HCT116 (cell line): Measurements from ENCODE around the gene HDAC7. TPM values are rescaled to one million over a fixed set of nuclear protein-coding genes. Genes with fewer than 3 reads are reported as not detected.

Experiments
- ATAC-seq: fragments of 200-7000 bp; cut with Tn5 transposase; 2 replicates; pipeline ENCODE4 v1.9.1; 2020; ENCODE audit warnings: mild to moderate bottlenecking, moderate library complexity
- BruUV-seq: library from RNA; stranded (reverse); fragments of 400-500 nt; replicated peaks from 2 replicates; lab custom pipeline; 2021; lab: Mats Ljungman, UMichigan
- CTCF ChIA-PET: fragments of 300-600 bp; sonication (Branson Sonifier 250); formaldehyde crosslinking; loops from one replicate; lab custom pipeline; 2021; ENCODE audit warnings: antibody characterized with exemption; lab: Charles Lee
- POLR2A ChIA-PET: fragments of 300-600, 350-600 bp; sonication (Branson Sonifier 250); formaldehyde crosslinking; loops from one replicate; lab custom pipeline; 2021; ENCODE audit warnings: antibody characterized with exemption; lab: Charles Lee
- RAD21 ChIA-PET, 2 experiments: fragments of 300-600 bp; sonication (Branson Sonifier 250); formaldehyde crosslinking; loops; one replicate each; lab custom pipeline; 2023; ENCODE audit warnings: low total read pairs in 2 of 2; ENCODE audit not compliant: uncharacterized antibody in 2 of 2, unreplicated experiment in 2 of 2, low non-redundant PET in 1 of 2; lab: Charles Lee
- DNase-seq: peaks from one replicate; pipeline ENCODE4 v3.0.0-alpha.2; 2010; ENCODE audit warnings: low read depth, low spot score
- H2AFZ ChIP-seq: fragments of 200-600 bp; shearing (Covaris generic), sonication (generic); 2 replicates; pipeline ENCODE4 v1.6.1; 2017; ENCODE audit warnings: low read depth, mixed run types, mixed read lengths, antibody characterized with exemption, low read length; ENCODE audit not compliant: poor library complexity, severe bottlenecking
- H3K27ac ChIP-seq: 2 replicates; pipeline ENCODE4 v1.5.1; 2012; ENCODE audit warnings: low read depth, low read length
- H3K27me3 ChIP-seq: fragments of 200-600 bp; sonication (generic); 2 replicates; pipeline ENCODE4 v1.6.1; 2016; ENCODE audit warnings: mixed run types, low read length, mixed read lengths; ENCODE audit not compliant: insufficient read depth
- H3K36me3 ChIP-seq, 2 experiments: fragments of 200-500 bp in 1 of 2; fragments of 200-600 bp in 1 of 2; sonication (Bioruptor generic) in 1 of 2; sonication (generic) in 1 of 2; 2 replicates each; pipeline versions ENCODE4 v1.5.1 to v1.6.1; 2014 to 2016; ENCODE audit warnings: low read length in 2 of 2, inconsistent platforms in 1 of 2, mixed read lengths in 1 of 2, mixed run types in 1 of 2; ENCODE audit not compliant: insufficient read depth in 2 of 2, control insufficient read depth in 1 of 2
- H3K4me1 ChIP-seq, 2 experiments: fragments of 200-600 bp in 1 of 2; sonication (generic) in 1 of 2; 2 replicates each; pipeline versions ENCODE4 v1.5.1 to v1.6.1; 2012 to 2017; ENCODE audit warnings: low read length in 2 of 2, inconsistent platforms in 1 of 2, mild to moderate bottlenecking in 1 of 2, mixed read lengths in 1 of 2, mixed run types in 1 of 2, moderate library complexity in 1 of 2; ENCODE audit not compliant: insufficient read depth in 2 of 2, control insufficient read depth in 1 of 2
- H3K4me2 ChIP-seq: fragments of 200-600 bp; sonication (generic); 2 replicates; pipeline ENCODE4 v1.6.1; 2017; ENCODE audit warnings: mixed run types, low read length, mixed read lengths
- H3K4me3 ChIP-seq, 2 experiments: fragments of 200-600 bp in 1 of 2; sonication (generic) in 1 of 2; replicated peaks in 1 of 2; 2 replicates each; pipeline ENCODE4 v1.5.1; 2011 to 2016; ENCODE audit warnings: low read length in 2 of 2, control low read depth in 1 of 2, low read depth in 1 of 2, mild to moderate bottlenecking in 1 of 2, mixed read lengths in 1 of 2, mixed run types in 1 of 2
- H3K79me2 ChIP-seq: fragments of 200-600 bp; sonication (generic); 2 replicates; pipeline ENCODE4 v1.6.1; 2017; ENCODE audit warnings: mild to moderate bottlenecking, mixed run types, low read length, moderate library complexity, mixed read lengths; ENCODE audit not compliant: insufficient read depth
- H3K9ac ChIP-seq: fragments of 200-600 bp; sonication (generic); 2 replicates; pipeline ENCODE4 v1.6.1; 2016; ENCODE audit warnings: low read length, mixed read lengths
- H3K9me2 ChIP-seq: fragments of 200-600 bp; sonication (generic), shearing (Covaris generic); 2 replicates; pipeline ENCODE4 v1.6.1; 2017; ENCODE audit warnings: mixed run types, mild to moderate bottlenecking, moderate library complexity; ENCODE audit not compliant: insufficient read depth
- H3K9me3 ChIP-seq, 2 experiments: fragments of 200-500 bp in 1 of 2; fragments of 200-600 bp in 1 of 2; sonication (Bioruptor generic) in 1 of 2; sonication (generic) in 1 of 2; 2 replicates each; pipeline ENCODE4 v1.6.1; 2014 to 2017; ENCODE audit warnings: low read length in 2 of 2, mixed read lengths in 2 of 2, inconsistent platforms in 1 of 2, low read depth in 1 of 2, mild to moderate bottlenecking in 1 of 2, mixed run types in 1 of 2, moderate library complexity in 1 of 2; ENCODE audit not compliant: control insufficient read depth in 1 of 2, insufficient read depth in 1 of 2
- H4K20me1 ChIP-seq: fragments of 200-600 bp; sonication (generic), shearing (Covaris generic); 2 replicates; pipeline ENCODE4 v1.6.1; 2017; ENCODE audit warnings: mixed run types, mild to moderate bottlenecking, moderate library complexity; ENCODE audit not compliant: insufficient read depth
- CTCF ChIP-seq, 3 experiments: fragments of 200-600 bp in 1 of 3; sonication (generic) in 1 of 3; IDR thresholded peaks in 2 of 3; conservative IDR thresholded peaks in 1 of 3; 2 replicates each; pipeline ENCODE4 v1.5.1; 2012 to 2017; ENCODE audit warnings: low read depth in 2 of 3, low read length in 2 of 3, antibody characterized with exemption in 1 of 3, borderline replicate concordance in 1 of 3, control low read depth in 1 of 3, mild to moderate bottlenecking in 1 of 3, mixed read lengths in 1 of 3, mixed run types in 1 of 3, moderate library complexity in 1 of 3; ENCODE audit not compliant: insufficient read depth in 1 of 3
- ELF1 ChIP-seq: IDR thresholded peaks from 2 replicates; pipeline ENCODE4 v1.6.1; 2012; ENCODE audit warnings: low read depth, borderline replicate concordance
- FOSL1 ChIP-seq: IDR thresholded peaks from 2 replicates; pipeline ENCODE4 v1.6.1; 2012; ENCODE audit warnings: low read depth
- MAX ChIP-seq: IDR thresholded peaks from 2 replicates; pipeline ENCODE4 v1.6.1; 2012
- POLR2AphosphoS5 ChIP-seq: IDR thresholded peaks from 2 replicates; pipeline ENCODE4 v1.6.1; 2011; ENCODE audit warnings: mild to moderate bottlenecking, low read depth, low read length, moderate library complexity
- RAD21 ChIP-seq: IDR thresholded peaks from 2 replicates; pipeline ENCODE4 v1.6.1; 2012; ENCODE audit warnings: low read depth, mild to moderate bottlenecking
- SIN3A ChIP-seq: IDR thresholded peaks from 2 replicates; pipeline ENCODE4 v1.6.1; 2012; ENCODE audit warnings: low read depth
- YY1 ChIP-seq: IDR thresholded peaks from 2 replicates; pipeline ENCODE4 v1.6.1; 2011; ENCODE audit warnings: low read length, low read depth, moderate library complexity, mild to moderate bottlenecking; ENCODE audit not compliant: insufficient replicate concordance; ENCODE audit errors: extremely low read depth
- ZBTB33 ChIP-seq: IDR thresholded peaks from 2 replicates; pipeline ENCODE4 v1.6.1; 2011; ENCODE audit warnings: mild to moderate bottlenecking, low read length, moderate library complexity; ENCODE audit not compliant: insufficient replicate concordance; ENCODE audit errors: extremely low read depth
- ZFX ChIP-seq: fragments of 450-650 bp; IDR thresholded peaks from 2 replicates; pipeline ENCODE4 v1.6.1; 2017
- intact Hi-C: fragments of 100-400 bp; cut with micrococcal nuclease; formaldehyde crosslinking; loops from 2 replicates; pipeline ENCODE4 v1.10.0; 2022
- total RNA-seq: library from RNA; stranded (reverse); gene quantifications from one replicate; pipeline ENCODE4 v1.2.1, GENCODE V29; 2021; ENCODE audit not compliant: unreplicated experiment

The HDAC7 gene
- total RNA-seq, 1 experiment from 2014 or later: 38.1 TPM

- H3K36me3 ChIP-seq: no peaks in the 10 kb centered on the region
- RAD21 ChIA-PET: no interaction called here
- no peaks in the 10 kb centered on the region for H3K27me3 ChIP-seq
- POLR2A ChIA-PET: no interaction called here
- BruUV-seq: no TSS peak
- no peaks in the 10 kb centered on the region for H3K9me2 ChIP-seq
- intact Hi-C loops: no loop called here
- H4K20me1 ChIP-seq: no peaks in the 10 kb centered on the region
- no peak overlapping the region for H3K9ac ChIP-seq
- H3K79me2 ChIP-seq: peaks cover 94% of the 10 kb centered on the region
- TF ChIP-seq YY1 (no peak), CTCF (IDR thresholded peaks at IDR 0.05 in 2 of 3, conservative IDR thresholded peaks at IDR 0.05 in 1 of 3; ENCODE audit: borderline replicate concordance in 1 of 3, insufficient read depth in 1 of 3, low read depth in 2 of 3, low read length in 2 of 3) (no peak)
- H3K9me3 ChIP-seq: no peaks in the 10 kb centered on the region
- peaks cover 44 to 94% of the 10 kb centered on the region in 2 experiments for H3K4me1 ChIP-seq
- H3K4me3 ChIP-seq: no peak overlapping the region
- DNase-seq (no peak), ATAC-seq (no peak)
- CTCF ChIA-PET: interaction anchor here (3.7 kb wide), 1 partner anchor 23 kb away, joined by 20 read pairs; no protein-coding TSS in a partner anchor
- peak overlapping the region; percentile 97; the same call in 1 of the 2 replicates for H3K4me2 ChIP-seq
- H2AFZ ChIP-seq: no peak overlapping the region
- H3K27ac ChIP-seq: no peak overlapping the region
These were observed 5.0 kb downstream of the HDAC7 start for GRCh38 chr12:47814539-47815170.

- Histone ChIP-seq H3K27ac (peak overlapping the region; percentile 79), H3K9ac (peak overlapping the region; percentile 67), H4K20me1 (no peaks in the 10 kb centered on the region), H3K36me3 (no peaks in the 10 kb centered on the region), H3K4me3 (peak overlapping the region; percentile 49 to 59), H2AFZ (no peak overlapping the region), H3K4me2 (peak overlapping the region; percentile 97), H3K9me3 (no peaks in the 10 kb centered on the region), H3K27me3 (no peaks in the 10 kb centered on the region), H3K4me1 (peaks cover 52 to 100% of the 10 kb centered on the region in 2 experiments)
- intact Hi-C loops: no loop called here
- no TSS peak for BruUV-seq
- no peak for DNase-seq
- POLR2A ChIA-PET: interaction anchor here (2.2 kb wide), 1 partner anchor 16 kb away, joined by 8 read pairs; no protein-coding TSS in a partner anchor
- TF ChIP-seq POLR2AphosphoS5: no peak
- no peak for TF ChIP-seq RAD21
- TF ChIP-seq ZFX: no peak
- TF ChIP-seq MAX: no peak
- TF ChIP-seq ZBTB33: no peak
- TF ChIP-seq ELF1: no peak
- TF ChIP-seq FOSL1: no peak
- TF ChIP-seq SIN3A: no peak
- no peak for TF ChIP-seq YY1
- TF ChIP-seq, all 23 proteins: peak for 0
- H3K79me2 ChIP-seq: peaks cover 98% of the 10 kb centered on the region
- CTCF ChIA-PET: interaction anchor here (1.2 to 3.7 kb wide), 3 partner anchors 16 to 24 kb away, joined by 3 to 20 read pairs (median 10); no protein-coding TSS in a partner anchor
- RAD21 ChIA-PET: interaction anchor here in 1 of 2 experiments (0.9 to 1.6 kb wide), 2 partner anchors 24 to 25 kb away, joined by 3 to 4 read pairs; no protein-coding TSS in a partner anchor
- peak; percentile 23 for ATAC-seq
- no peaks in the 10 kb centered on the region for H3K9me2 ChIP-seq
These were observed 6.0 kb downstream of the HDAC7 start for GRCh38 chr12:47813511-47814196.
